ENCODE results near the gene ADH5.

- no peak for TF ChIP-seq REST (IDR thresholded peaks at IDR 0.05; ENCODE audit: insufficient read depth in 1 of 2, low read depth in 2 of 2, low read length in 2 of 2)
- no peak for TF ChIP-seq TAF1 (IDR thresholded peaks at IDR 0.05; ENCODE audit: borderline replicate concordance, insufficient read depth, low read length)
These were observed 50.4 kb downstream of the ADH5 start for GRCh38 chr4:99038213-99038612.
